A673 (cell line): ENCODE measurements around the gene ETDC. TPM values are rescaled to one million over a fixed set of nuclear protein-coding genes. Genes with fewer than 3 reads are reported as not detected.

Experiments used
- BruUV-seq: library from RNA; stranded (reverse); fragments of 400-500 nt; replicated peaks from 2 replicates; lab custom pipeline; 2021; lab: Mats Ljungman, UMichigan
- CTCF ChIA-PET: fragments of 300-600 bp; sonication (Branson Sonifier 250); formaldehyde crosslinking; loops from one replicate; lab custom pipeline; 2022; ENCODE audit warnings: antibody characterized with exemption; lab: Charles Lee
- POLR2A ChIA-PET: fragments of 300-600 bp; sonication (Branson Sonifier 250); formaldehyde crosslinking; loops from one replicate; lab custom pipeline; 2022; ENCODE audit warnings: antibody characterized with exemption; ENCODE audit not compliant: low non-redundant PET; lab: Charles Lee
- DNase-seq: peaks from one replicate; pipeline ENCODE4 v3.0.0-alpha.2; 2015; ENCODE audit warnings: low spot score
- H3K27ac ChIP-seq: fragments of 200-600 bp; sonication (generic); 2 replicates; pipeline ENCODE4 v1.5.1; 2016; ENCODE audit warnings: mixed run types, low read depth, mild to moderate bottlenecking, mixed read lengths, antibody characterized with exemption, low read length; ENCODE audit not compliant: poor library complexity, severe bottlenecking
- H3K27me3 ChIP-seq: fragments of 200-600 bp; sonication (generic); replicated peaks from 2 replicates; pipeline ENCODE4 v1.6.1; 2017; ENCODE audit warnings: mixed run types, low read depth, mild to moderate bottlenecking, mixed read lengths, antibody characterized with exemption, low read length; ENCODE audit not compliant: insufficient read depth, poor library complexity
- H3K36me3 ChIP-seq: fragments of 200-600 bp; sonication (generic); 2 replicates; pipeline ENCODE4 v1.6.1; 2016; ENCODE audit warnings: mixed run types, mild to moderate bottlenecking, mixed read lengths, antibody characterized with exemption, low read length; ENCODE audit not compliant: insufficient read depth, poor library complexity, severe bottlenecking
- H3K4me1 ChIP-seq: fragments of 200-600 bp; sonication (generic); 2 replicates; pipeline ENCODE4 v1.6.1; 2017; ENCODE audit warnings: mixed run types, mild to moderate bottlenecking, mixed read lengths, antibody characterized with exemption, low read length; ENCODE audit not compliant: insufficient read depth, poor library complexity, severe bottlenecking
- H3K4me3 ChIP-seq: fragments of 200-600 bp; sonication (generic); 2 replicates; pipeline ENCODE4 v1.5.1; 2016; ENCODE audit warnings: low read depth, mixed run types, mild to moderate bottlenecking, mixed read lengths, low read length; ENCODE audit not compliant: poor library complexity, severe bottlenecking
- H3K9me3 ChIP-seq: fragments of 200-600 bp; sonication (generic); 2 replicates; pipeline ENCODE4 v1.6.1; 2016; ENCODE audit warnings: mixed run types, low read depth, mild to moderate bottlenecking, mixed read lengths, antibody characterized with exemption, low read length; ENCODE audit not compliant: poor library complexity, severe bottlenecking
- EZH2 ChIP-seq: fragments of 200-600 bp; sonication (generic); IDR thresholded peaks from 2 replicates; pipeline ENCODE4 v1.6.1; 2017; ENCODE audit warnings: borderline replicate concordance, low read depth, mild to moderate bottlenecking, mixed read lengths, antibody characterized with exemption, low read length; ENCODE audit not compliant: poor library complexity, severe bottlenecking
- intact Hi-C: fragments of 100-400 bp; cut with micrococcal nuclease; formaldehyde crosslinking; loops from one replicate; pipeline ENCODE4 v1.10.0; 2022; ENCODE audit not compliant: unreplicated experiment
- total RNA-seq: library from RNA; stranded (reverse); gene quantifications from 2 replicates; pipeline ENCODE4 v1.2.3, GENCODE V29; 2021
- TF ChIP-seq, protein P1 (sequence below): fragments of 300-800, 200-600 bp; sonication (generic); conservative IDR thresholded peaks from 2 replicates; pipeline ENCODE4 v1.5.1; 2017; ENCODE audit warnings: low read depth, mild to moderate bottlenecking, antibody characterized with exemption, low read length, moderate library complexity, mixed read lengths

ETDC gene
- total RNA-seq, 1 experiment from 2014 or later: not detected

- H3K27ac ChIP-seq: no peak overlapping the region
- TF ChIP-seq, protein P1, sequence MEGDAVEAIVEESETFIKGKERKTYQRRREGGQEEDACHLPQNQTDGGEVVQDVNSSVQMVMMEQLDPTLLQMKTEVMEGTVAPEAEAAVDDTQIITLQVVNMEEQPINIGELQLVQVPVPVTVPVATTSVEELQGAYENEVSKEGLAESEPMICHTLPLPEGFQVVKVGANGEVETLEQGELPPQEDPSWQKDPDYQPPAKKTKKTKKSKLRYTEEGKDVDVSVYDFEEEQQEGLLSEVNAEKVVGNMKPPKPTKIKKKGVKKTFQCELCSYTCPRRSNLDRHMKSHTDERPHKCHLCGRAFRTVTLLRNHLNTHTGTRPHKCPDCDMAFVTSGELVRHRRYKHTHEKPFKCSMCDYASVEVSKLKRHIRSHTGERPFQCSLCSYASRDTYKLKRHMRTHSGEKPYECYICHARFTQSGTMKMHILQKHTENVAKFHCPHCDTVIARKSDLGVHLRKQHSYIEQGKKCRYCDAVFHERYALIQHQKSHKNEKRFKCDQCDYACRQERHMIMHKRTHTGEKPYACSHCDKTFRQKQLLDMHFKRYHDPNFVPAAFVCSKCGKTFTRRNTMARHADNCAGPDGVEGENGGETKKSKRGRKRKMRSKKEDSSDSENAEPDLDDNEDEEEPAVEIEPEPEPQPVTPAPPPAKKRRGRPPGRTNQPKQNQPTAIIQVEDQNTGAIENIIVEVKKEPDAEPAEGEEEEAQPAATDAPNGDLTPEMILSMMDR: no peak
- TF ChIP-seq EZH2: no peak
- intact Hi-C loops: no loop called here
- no TSS peak for BruUV-seq
- no peaks in the 10 kb centered on the region for H3K27me3 ChIP-seq
- DNase-seq: no peak
- H3K36me3 ChIP-seq: no peaks in the 10 kb centered on the region
- no peak overlapping the region for H3K4me3 ChIP-seq
- no peaks in the 10 kb centered on the region for H3K4me1 ChIP-seq
- H3K9me3 ChIP-seq: no peaks in the 10 kb centered on the region
- POLR2A ChIA-PET: no interaction called here
- CTCF ChIA-PET: no interaction called here
Observed at GRCh38 chrX:135295238-135295943, 13.9 kb upstream of the ETDC start.

- Histone ChIP-seq H3K4me3 (no peak overlapping the region), H3K27me3 (no peaks in the 10 kb centered on the region), H3K9me3 (no peaks in the 10 kb centered on the region), H3K27ac (no peak overlapping the region), H3K36me3 (no peaks in the 10 kb centered on the region), H3K4me1 (no peaks in the 10 kb centered on the region)
- intact Hi-C loops: no loop called here
- ChIA-PET CTCF (no interaction called here), POLR2A (no interaction called here)
- BruUV-seq: no TSS peak
- TF ChIP-seq EZH2: no peak
- TF ChIP-seq, protein P1: no peak
- no peak for DNase-seq
Observed at GRCh38 chrX:135295944-135296305, 13.4 kb upstream of the ETDC start.

- intact Hi-C loops: no loop called here
- Histone ChIP-seq H3K4me1 (no peaks in the 10 kb centered on the region), H3K36me3 (no peaks in the 10 kb centered on the region), H3K27me3 (no peaks in the 10 kb centered on the region), H3K9me3 (no peaks in the 10 kb centered on the region), H3K4me3 (no peak overlapping the region), H3K27ac (no peak overlapping the region)
- ChIA-PET CTCF (no interaction called here), POLR2A (no interaction called here)
- no TSS peak for BruUV-seq
- TF ChIP-seq, protein P1: no peak
- TF ChIP-seq EZH2: no peak
- no peak for DNase-seq
Observed at GRCh38 chrX:135302269-135302873, 6.9 kb upstream of the ETDC start.
